ENCODE results near the gene CYBA.
"Not testable (repeated sequence)": the region's sequence is repeated elsewhere in the genome, so short reads cannot be mapped to it uniquely, and the experiment has no call there.

CYBA gene

GRCh38 chr16:88686439-88687253 is 35.8 kb upstream of the CYBA start, which contains the start of gene SNAI3:
SNAI3 (minus strand) TSS chr16:88686507; CDS start chr16:88686406, 101 bp downstream.
- peak; percentile 52 to 84 (median 65) for DNase-seq (ENCODE audit: low read depth in 3 of 3, low spot score in 1 of 3)

DNA sequence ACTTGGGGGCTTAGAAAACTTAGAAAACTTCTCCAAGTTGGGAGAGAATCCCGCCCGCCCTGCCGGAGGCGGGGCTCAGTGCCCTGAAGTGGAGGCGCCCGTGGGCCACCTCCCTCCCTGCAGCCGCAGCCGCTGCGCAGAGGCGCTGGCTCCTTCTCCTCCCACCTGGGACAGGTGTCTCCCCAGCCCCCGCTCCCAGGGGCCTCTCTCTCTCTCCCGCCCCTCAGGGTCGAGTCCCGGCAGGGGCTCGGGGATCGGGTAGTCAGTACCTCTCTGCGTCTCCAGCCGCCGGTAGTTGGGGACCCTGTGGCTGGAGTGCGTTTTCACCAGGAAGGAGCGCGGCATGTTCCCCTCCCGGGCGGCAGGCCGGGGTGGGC is 35.2 kb upstream of the CYBA start:
- no peak for DNase-seq (ENCODE audit: low read depth in 3 of 3, low spot score in 1 of 3)

DNA sequence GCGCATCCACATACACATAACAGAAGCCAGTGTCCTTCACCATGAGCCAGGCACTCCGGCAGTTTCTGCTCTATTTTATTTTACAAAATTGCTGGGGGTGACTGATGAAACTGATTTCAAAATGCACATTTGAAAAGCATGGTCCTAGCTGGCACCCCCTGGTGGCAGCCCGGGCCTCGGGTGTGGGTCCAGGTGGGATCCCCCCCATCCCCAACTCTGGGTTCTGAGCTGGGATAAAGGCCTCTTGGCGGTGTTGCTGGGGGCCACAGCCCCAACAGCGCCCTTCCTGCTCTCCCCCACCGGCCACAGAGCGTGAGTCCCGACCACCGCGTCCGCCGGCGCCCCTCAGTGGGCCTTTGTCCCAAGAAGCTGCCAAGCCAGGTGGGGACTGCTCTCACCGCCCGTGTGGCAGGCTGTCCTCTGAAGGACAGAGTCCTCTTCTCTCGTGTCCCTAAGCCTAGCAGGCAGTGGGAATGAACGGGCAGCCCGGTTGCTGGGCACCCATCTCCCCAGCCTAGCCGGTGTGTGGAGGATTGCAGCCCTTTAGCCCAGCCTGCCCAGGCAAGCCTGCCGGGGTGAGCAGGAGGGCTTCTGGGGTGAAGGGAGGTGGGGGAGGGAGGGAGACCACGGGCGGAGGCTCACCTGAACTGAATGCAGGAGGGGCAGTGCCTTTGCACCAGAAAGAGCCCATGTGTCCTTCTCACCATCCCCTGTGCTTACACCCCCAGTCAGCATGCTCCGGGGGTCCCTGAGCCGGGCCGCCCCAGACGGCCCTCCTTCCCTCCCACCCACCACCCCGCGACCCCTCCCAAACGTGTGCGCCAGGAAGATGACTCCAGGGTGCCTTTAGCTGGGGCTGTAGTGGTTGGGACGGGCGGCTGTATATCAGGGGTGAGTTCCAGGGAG is 34.6 kb upstream of the CYBA start:
- DNase-seq (ENCODE audit: low read depth in 3 of 3, low spot score in 1 of 3): no peak

GRCh38 chr16:88684569-88685155 is 33.8 kb upstream of the CYBA start:
- no peak for DNase-seq (ENCODE audit: low read depth in 3 of 3, low spot score in 1 of 3)

- no peak for DNase-seq (ENCODE audit: low read depth in 3 of 3, low spot score in 1 of 3)
Observed at GRCh38 chr16:88681709-88682451, 31.0 kb upstream of the CYBA start.

DNA sequence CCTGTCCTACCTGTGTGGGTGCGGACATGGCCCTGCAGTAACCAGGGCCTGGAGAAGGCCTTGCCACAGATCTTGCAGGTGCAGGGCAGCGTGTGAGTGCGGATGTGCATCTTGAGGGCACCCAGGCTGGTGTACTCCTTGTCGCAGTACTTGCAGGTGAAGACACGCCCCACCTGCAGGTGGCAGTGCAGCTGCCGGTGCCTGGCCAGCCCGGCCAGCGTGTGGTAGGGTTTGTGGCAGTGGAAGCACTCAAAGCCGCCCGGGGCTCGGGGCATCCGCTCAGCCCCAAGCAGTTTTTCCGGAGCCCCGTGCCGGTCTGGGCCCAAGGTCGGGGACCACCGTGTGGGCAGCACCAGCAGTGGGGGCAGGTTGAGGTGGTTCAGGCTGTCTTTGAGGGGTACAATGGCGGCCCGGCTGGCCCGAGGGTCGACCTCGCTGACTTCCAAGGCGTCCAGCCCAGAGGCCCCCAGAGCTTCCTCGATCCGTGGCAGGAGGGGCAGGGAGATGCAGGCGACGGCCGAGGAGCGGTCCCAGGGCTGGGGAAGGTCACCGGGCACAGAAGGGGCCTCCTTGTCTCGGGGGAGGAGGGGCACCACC is 30.3 kb upstream of the CYBA start:
- DNase-seq (ENCODE audit: low read depth in 3 of 3, low spot score in 1 of 3): no peak

DNA sequence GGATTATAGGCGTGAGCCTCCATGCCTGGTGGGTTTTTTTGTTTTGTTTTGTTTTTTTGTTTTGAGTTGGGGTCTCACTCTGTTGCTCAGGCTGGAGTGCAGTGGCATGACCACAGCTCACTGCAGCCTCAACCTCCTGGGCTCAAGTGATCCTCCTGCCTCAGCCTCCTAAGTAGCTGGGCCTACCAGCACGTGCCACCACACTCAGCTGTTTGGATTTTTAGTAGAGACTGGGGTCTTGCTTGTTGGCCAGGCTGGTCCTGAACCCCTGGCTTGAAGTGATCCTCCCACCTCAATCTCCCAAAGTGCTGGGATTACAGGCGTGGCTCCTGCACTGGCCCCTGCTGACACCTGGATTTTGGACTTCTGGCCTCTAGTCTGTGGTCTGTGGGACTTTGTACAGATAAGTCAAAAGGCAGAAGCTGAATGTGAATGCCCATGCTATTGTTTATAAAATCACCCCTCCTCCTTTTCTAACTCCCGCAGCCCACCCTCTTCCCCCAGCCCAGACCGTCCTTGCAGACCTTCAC is 29.8 kb upstream of the CYBA start:
- no peak for DNase-seq (ENCODE audit: low read depth in 3 of 3, low spot score in 1 of 3)

DNA sequence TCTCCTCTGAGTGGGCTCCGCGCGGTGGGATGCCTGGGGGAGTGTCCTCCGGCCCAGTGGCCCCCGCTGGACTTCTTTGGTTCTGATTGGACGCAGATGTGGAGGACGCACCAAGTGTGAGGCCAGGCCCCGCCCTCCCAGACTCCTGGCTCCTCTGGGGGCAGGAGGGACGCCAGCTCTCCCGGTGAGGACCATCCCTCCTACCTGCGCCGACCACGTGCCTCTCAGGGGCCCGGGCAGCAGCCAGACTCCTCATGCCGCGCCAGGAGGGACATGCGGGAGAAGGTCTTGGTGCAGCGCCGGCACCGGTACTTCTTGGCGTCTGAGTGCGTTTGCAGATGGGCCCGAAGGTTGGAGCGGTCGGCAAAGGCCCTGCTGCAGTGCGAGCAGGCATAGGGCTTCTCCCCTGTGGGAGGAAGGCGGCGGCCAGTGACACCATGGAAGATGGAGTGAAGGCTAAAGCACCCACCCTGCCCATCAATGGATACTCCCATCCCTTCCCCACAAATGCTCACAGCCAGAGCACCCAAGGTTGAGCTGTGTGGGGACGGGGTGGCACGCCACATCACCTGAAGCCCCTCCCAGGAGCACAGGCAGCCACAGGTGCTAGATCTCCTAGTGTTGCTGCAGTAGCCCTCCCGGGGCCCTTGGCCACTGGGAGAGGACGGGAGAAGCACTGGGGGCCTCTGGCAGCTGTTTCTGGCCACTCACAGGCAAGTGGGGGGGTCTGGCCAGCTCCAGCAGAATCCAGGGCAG is 27.5 kb upstream of the CYBA start:
- no peak for DNase-seq (ENCODE audit: low read depth in 3 of 3, low spot score in 1 of 3)

GRCh38 chr16:88677721-88678120 is 26.9 kb upstream of the CYBA start:
- DNase-seq (ENCODE audit: low read depth in 3 of 3, low spot score in 1 of 3): no peak

- DNase-seq (ENCODE audit: low read depth in 3 of 3, low spot score in 1 of 3): no peak
Observed at GRCh38 chr16:88676502-88677242, 25.8 kb upstream of the CYBA start.

- DNase-seq (ENCODE audit: low read depth in 3 of 3, low spot score in 1 of 3): no peak
Observed at GRCh38 chr16:88673716-88674379, 23.0 kb upstream of the CYBA start.

DNA sequence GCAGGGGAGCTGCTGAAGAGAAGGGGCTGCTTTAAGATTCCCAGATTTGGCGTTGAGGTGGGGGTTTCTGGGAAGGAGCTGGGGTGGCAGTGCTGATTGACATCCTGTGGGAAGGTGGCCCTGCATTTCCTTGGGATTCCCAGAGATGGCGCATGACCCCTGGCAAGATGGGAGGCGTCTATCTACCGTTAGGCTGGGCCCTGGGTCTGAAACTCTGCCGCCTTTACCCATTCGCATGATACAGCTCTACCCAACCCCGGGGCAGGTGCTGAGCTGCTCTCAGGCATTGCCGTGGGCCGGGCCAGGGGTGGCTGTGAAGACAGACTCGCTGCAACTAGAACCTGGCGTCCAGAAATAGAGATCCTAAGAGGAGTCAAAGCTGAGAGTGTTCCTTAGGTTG is 21.9 kb upstream of the CYBA start:
- no peak for DNase-seq (ENCODE audit: low read depth in 3 of 3, low spot score in 1 of 3)

- no peak for DNase-seq (ENCODE audit: low read depth in 3 of 3, low spot score in 1 of 3)
Observed at GRCh38 chr16:88671806-88672205, 21.0 kb upstream of the CYBA start.

DNA sequence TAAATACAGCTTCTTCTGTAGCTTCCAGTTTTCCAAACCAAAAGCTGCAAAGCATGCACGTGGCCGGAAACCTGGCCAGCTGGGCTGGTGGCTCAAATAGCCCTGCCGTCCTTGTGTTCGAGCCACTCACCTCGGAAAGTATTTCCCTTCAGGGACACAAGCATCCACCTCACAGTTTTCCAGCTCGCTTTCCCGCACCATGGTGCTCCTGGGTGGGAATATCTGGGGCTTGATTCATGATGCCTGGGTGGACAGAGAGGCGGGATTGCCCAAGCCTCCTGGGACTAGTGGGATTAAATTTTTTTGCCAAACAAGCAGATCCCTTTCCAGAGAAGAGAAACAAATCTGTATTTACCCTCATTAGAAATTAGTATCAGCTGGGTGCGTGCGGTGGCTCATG is 19.1 kb upstream of the CYBA start:
- DNase-seq (ENCODE audit: low read depth in 3 of 3, low spot score in 1 of 3): no peak

DNA sequence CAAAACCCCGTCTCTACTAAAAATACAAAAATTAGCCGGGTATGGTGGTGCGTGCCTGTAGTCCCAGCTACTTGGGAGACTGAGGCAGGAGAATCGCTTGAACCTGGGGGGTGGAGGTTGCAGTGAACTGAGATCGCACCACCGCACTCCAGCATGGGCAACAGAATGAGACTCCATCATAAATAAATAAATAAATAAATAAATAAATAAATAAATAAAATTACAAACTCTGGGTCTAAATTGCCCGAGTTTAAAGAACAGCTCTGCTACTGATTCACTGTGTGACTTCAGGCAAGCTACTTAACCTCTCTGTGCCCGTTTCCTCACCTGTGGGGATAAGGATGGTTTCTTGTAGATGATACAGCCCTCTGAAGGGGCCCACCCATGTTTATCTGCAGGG is 18.6 kb upstream of the CYBA start:
- not testable (repeated sequence) for DNase-seq (ENCODE audit: low read depth in 3 of 3, low spot score in 1 of 3)

DNA sequence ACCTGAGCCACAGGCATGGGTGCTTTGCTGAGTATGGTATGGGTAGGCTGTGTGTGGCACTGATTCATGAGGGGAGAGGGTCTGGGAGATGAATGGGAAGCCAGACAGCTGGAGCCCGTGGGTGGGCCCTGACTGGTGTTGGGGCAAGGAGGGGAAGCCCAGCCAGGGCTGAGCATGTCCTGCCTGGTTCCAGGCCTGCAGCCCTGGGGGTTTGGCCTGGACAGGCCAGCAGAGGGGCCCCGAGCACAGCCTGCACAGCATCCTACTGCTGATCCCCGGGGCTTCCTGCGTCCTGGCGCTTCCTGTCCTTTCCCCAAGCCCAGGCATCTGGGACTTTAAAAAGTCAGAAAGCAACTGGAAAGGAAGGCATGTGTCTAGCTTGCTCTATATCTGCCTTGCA is 16.6 kb upstream of the CYBA start:
- DNase-seq (ENCODE audit: low read depth in 3 of 3, low spot score in 1 of 3): no peak

DNA sequence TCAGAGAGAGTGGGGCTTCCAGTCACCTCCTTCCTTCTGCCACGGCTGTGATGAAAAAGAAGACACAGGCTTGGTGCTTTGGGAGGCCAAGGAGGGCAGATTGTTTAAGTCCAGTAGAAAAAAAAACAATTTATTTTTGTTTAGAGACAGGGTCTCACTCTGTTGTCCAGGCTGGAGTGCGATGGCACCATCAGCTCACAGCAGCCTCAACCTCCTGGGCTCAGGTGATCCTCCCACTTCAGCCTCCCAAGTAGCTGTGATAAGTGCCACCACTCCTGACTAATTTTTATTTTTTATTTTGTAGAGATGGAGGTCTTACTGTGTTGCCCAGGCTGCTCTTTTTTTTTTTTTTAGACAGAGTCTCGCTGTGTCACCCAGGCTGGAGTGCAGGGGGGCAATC is 14.7 kb upstream of the CYBA start:
- DNase-seq (ENCODE audit: low read depth in 3 of 3, low spot score in 1 of 3): no peak

DNA sequence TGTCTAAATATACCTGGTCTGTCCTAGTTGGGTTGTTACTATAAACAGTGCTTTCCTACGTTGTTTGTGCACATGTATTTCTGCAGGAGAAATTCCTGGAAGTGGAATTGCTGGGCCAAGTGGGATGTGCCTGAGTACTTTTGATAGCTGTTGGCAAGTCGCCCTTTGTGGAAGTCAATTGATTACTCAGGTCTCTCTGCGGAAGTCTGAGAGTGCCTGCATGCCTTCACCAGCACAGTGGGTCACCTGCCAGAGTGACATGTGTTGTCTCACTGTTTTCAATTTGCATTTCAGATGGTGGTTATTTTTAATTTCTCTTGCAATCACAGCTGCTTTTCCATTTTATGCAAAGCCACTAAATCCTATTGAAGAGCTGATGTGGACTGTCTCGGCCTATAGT is 14.3 kb upstream of the CYBA start:
- no peak for DNase-seq (ENCODE audit: low read depth in 3 of 3, low spot score in 1 of 3)
